GM12878 (cell line): ENCODE measurements around the gene UBLCP1. TPM values are rescaled to one million over a fixed set of nuclear protein-coding genes. Genes with fewer than 3 reads are reported as not detected.

ENCODE experiments used
- ATAC-seq: fragments of 200-7000 bp; cut with Tn5 transposase; 3 replicates; pipeline ENCODE4 v1.9.1; 2020; ENCODE audit warnings: mild to moderate bottlenecking, moderate library complexity
- BruUV-seq: library from RNA; stranded (reverse); fragments of 400-500 nt; replicated peaks from 2 replicates; lab custom pipeline; 2021; lab: Mats Ljungman, UMichigan
- CTCF ChIA-PET: fragments of 300-600 bp; sonication (Branson Sonifier 250); formaldehyde crosslinking; extraction: SDS; loops from one replicate; lab custom pipeline; 2021; ENCODE audit warnings: inconsistent platforms; lab: Yijun Ruan, JAX
- POLR2A ChIA-PET: fragments of 350-600 bp; formaldehyde crosslinking; extraction: SDS; loops from one replicate; lab custom pipeline; 2021; ENCODE audit warnings: inconsistent platforms; lab: Charles Lee
- RAD21 ChIA-PET: fragments of 300-600 bp; sonication (Branson Sonifier 250); formaldehyde crosslinking; loops from one replicate; lab custom pipeline; 2023; ENCODE audit warnings: antibody characterized with exemption; ENCODE audit not compliant: unreplicated experiment; lab: Charles Lee
- SMC1A ChIA-PET: fragments of 300-600 bp; sonication (Branson Sonifier 250); formaldehyde crosslinking; loops from one replicate; lab custom pipeline; 2023; ENCODE audit not compliant: unreplicated experiment, uncharacterized antibody; lab: Charles Lee
- DNase-seq: peaks from one replicate; pipeline ENCODE4 v3.0.0-alpha.2; 2011; ENCODE audit warnings: low read depth, low spot score
- FAIRE-seq: peaks from 3 replicates; lab custom pipeline; 2011; peaks lifted over from hg19 to GRCh38; lab: Jason Lieb, UNC
- H2AFZ ChIP-seq: 2 replicates; pipeline ENCODE4 v1.6.0; 2011; ENCODE audit warnings: low read depth, low read length, control low read depth; ENCODE audit not compliant: control insufficient read depth
- H3K27ac ChIP-seq: 2 replicates; pipeline ENCODE4 v1.5.1; 2011; ENCODE audit warnings: control low read depth; ENCODE audit not compliant: control insufficient read depth, insufficient read depth
- H3K27me3 ChIP-seq, 2 experiments: replicated peaks in 1 of 2; 2 replicates each; pipeline versions ENCODE4 v1.6.0 to v1.6.1; 2011; ENCODE audit warnings: low read length in 1 of 2; ENCODE audit not compliant: control insufficient read depth in 2 of 2, insufficient read depth in 2 of 2
- H3K36me3 ChIP-seq, 2 experiments: 2 replicates each; pipeline ENCODE4 v1.5.1; 2011; ENCODE audit warnings: low read length in 1 of 2; ENCODE audit not compliant: control insufficient read depth in 2 of 2, insufficient read depth in 2 of 2
- H3K4me1 ChIP-seq: 2 replicates; pipeline ENCODE4 v1.6.1; 2011; ENCODE audit warnings: mild to moderate bottlenecking, low read length, moderate library complexity, mixed read lengths; ENCODE audit not compliant: control insufficient read depth, insufficient read depth
- H3K4me2 ChIP-seq: 2 replicates; pipeline ENCODE4 v1.6.0; 2011; ENCODE audit warnings: control low read depth; ENCODE audit not compliant: control insufficient read depth, insufficient read depth
- H3K4me3 ChIP-seq: fragments of 200-600 bp; sonication (generic); 2 replicates; pipeline ENCODE4 v1.5.1; 2016
- H3K79me2 ChIP-seq: 2 replicates; pipeline ENCODE4 v1.6.0; 2011; ENCODE audit warnings: low read length; ENCODE audit not compliant: control insufficient read depth, insufficient read depth
- H3K9ac ChIP-seq: 2 replicates; pipeline ENCODE4 v1.8.0; 2011; ENCODE audit warnings: low read length, control low read depth, mixed read lengths; ENCODE audit not compliant: control insufficient read depth, insufficient read depth
- H3K9me3 ChIP-seq: replicated peaks from 3 replicates; pipeline ENCODE4 v1.5.1; 2011; ENCODE audit warnings: mild to moderate bottlenecking, low read length; ENCODE audit not compliant: control insufficient read depth, insufficient read depth
- H4K20me1 ChIP-seq: 2 replicates; pipeline ENCODE4 v1.6.0; 2011; ENCODE audit not compliant: control insufficient read depth, insufficient read depth
- CREB1 ChIP-seq: IDR thresholded peaks from 2 replicates; pipeline ENCODE4 v1.6.1; 2012; ENCODE audit warnings: low read depth, mild to moderate bottlenecking, inconsistent platforms
- IKZF1 ChIP-seq: fragments of 450-650 bp; conservative IDR thresholded peaks from 2 replicates; pipeline ENCODE4 v1.6.1; 2017; ENCODE audit warnings: antibody characterized with exemption, mild to moderate bottlenecking
- JUNB ChIP-seq: IDR thresholded peaks from 2 replicates; pipeline ENCODE4 v1.6.1; 2016; ENCODE audit warnings: antibody characterized with exemption, mild to moderate bottlenecking
- KLF5 ChIP-seq: fragments of 450-650 bp; IDR thresholded peaks from 2 replicates; pipeline ENCODE4 v1.6.1; 2014; ENCODE audit warnings: mild to moderate bottlenecking; ENCODE audit not compliant: partially characterized antibody
- NFIC ChIP-seq: IDR thresholded peaks from 2 replicates; pipeline ENCODE4 v1.6.1; 2012; ENCODE audit warnings: low read depth, mild to moderate bottlenecking, inconsistent platforms, low read length, moderate library complexity
- NFYA ChIP-seq: IDR thresholded peaks from 2 replicates; pipeline ENCODE4 v1.6.1; 2011; ENCODE audit warnings: low read depth, mild to moderate bottlenecking, low read length, improper control_type of control experiment, borderline replicate concordance
- PAX5 ChIP-seq: IDR thresholded peaks from 2 replicates; pipeline ENCODE4 v1.6.1; 2011; ENCODE audit warnings: low read depth, low read length, borderline replicate concordance
- SMC3 ChIP-seq: IDR thresholded peaks from 2 replicates; pipeline ENCODE4 v1.6.1; 2011; ENCODE audit warnings: low read length, improper control_type of control experiment, borderline replicate concordance
- SREBF2 ChIP-seq: IDR thresholded peaks from 2 replicates; pipeline ENCODE4 v1.6.1; 2012; ENCODE audit warnings: mild to moderate bottlenecking, low read length
- STAT3 ChIP-seq: IDR thresholded peaks from 2 replicates; pipeline ENCODE4 v1.6.1; 2011; ENCODE audit warnings: low read depth, low read length, improper control_type of control experiment
- ZNF217 ChIP-seq: fragments of 450-650 bp; IDR thresholded peaks from 2 replicates; pipeline ENCODE4 v1.6.1; 2017; ENCODE audit warnings: antibody characterized with exemption, mild to moderate bottlenecking
- WGBS: methylation state at CpG from one replicate; pipeline ENCODE4 v1.1.6; 2016; ENCODE audit warnings: low lambda C conversion rate; ENCODE audit not compliant: insufficient replicate concordance, insufficient coverage; ENCODE audit errors: missing lambda C conversion rate; 5-methylcytosine and 5-hydroxymethylcytosine counted together
- in situ Hi-C: fragments of 300-500 bp; cut with MboI; formaldehyde crosslinking; loops from 9 replicates; pipeline ENCODE4 v1.14.3; 2018; ENCODE audit warnings: mixed read lengths
- intact Hi-C: fragments of 100-400 bp; cut with micrococcal nuclease; formaldehyde crosslinking; loops from one replicate; pipeline ENCODE4 v1.14.2; 2022; ENCODE audit not compliant: unreplicated experiment
- polyA plus RNA-seq, 11 experiments: library from polyadenylated mRNA; depleted of rRNA in 4 of 11; unstranded in 6 of 11; stranded (reverse) in 5 of 11; fragments of >200 nt; fragmentation: Nextera tagmentation in 4 of 11; fragmentation: Illumina TruSeq in 1 of 11; extraction: Ambion mirVana in 4 of 11; extraction: Trizol in 1 of 11; gene quantifications; 1 replicate in 1 of 11; 2 replicates in 10 of 11; pipeline versions ENCODE4 v1.2.1 to v1.2.3, GENCODE V29; 2011 to 2016; ENCODE audit warnings: inconsistent platforms in 2 of 11, missing spikeins in 2 of 11, low read depth in 1 of 11
- total RNA-seq, 4 experiments: library from RNA; depleted of rRNA in 3 of 4; stranded (reverse); fragments of >200 nt in 3 of 4; fragmentation: Illumina TruSeq in 1 of 4; extraction: Trizol in 1 of 4; gene quantifications; 2 replicates each; pipeline versions ENCODE4 v1.2.1 to v1.2.3, GENCODE V29; 2013 to 2021
- TF ChIP-seq, protein P1 (sequence below): fragments of 450-650 bp; formaldehyde crosslinking; IDR thresholded peaks from 2 replicates; pipeline ENCODE4 v1.4.0; 2022; ENCODE audit warnings: mild to moderate bottlenecking, moderate library complexity
- TF ChIP-seq, protein P2 (sequence below): IDR thresholded peaks from 2 replicates; pipeline ENCODE4 v1.6.1; 2012; ENCODE audit warnings: low read depth, low read length, improper control_type of control experiment

The UBLCP1 gene
- total and polyA plus RNA-seq, 10 of the 15 experiments (the other 5 are each of a cell fraction or from before 2014, with no cell fraction given) = 18.8 to 44.2 (median 32.1) TPM

DNA sequence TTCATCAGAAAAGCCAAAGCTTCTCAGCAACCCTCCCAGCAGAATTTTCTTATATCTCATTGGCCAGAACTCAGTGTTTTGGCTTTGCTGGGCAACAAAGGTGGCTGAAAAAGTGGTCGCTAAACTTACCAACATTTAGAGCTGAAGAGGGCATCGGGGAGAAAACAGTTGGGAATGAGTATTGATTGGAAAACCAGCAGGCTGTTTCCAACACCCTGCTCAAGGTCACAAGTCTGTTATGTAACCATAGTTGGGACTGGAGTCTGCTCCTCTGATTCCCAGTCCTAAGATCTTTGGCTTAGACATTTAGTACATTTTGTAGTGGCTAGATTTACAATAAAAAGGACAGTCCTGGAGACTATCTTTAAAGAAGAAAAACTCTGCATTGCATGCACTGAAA is 50.1 kb downstream of the UBLCP1 start:
- Histone ChIP-seq H3K27me3 (no peaks in the 10 kb centered on the region), H3K4me2 (no peak overlapping the region), H2AFZ (no peak overlapping the region), H3K79me2 (no peaks in the 10 kb centered on the region)
- no peak for TF ChIP-seq NFYA
- no peak for TF ChIP-seq CREB1
- TF ChIP-seq JUNB = no peak
- TF ChIP-seq NFIC = no peak
- TF ChIP-seq STAT3 = no peak
- TF ChIP-seq KLF5 = no peak
- TF ChIP-seq SMC3 = no peak
- TF ChIP-seq, protein P1, sequence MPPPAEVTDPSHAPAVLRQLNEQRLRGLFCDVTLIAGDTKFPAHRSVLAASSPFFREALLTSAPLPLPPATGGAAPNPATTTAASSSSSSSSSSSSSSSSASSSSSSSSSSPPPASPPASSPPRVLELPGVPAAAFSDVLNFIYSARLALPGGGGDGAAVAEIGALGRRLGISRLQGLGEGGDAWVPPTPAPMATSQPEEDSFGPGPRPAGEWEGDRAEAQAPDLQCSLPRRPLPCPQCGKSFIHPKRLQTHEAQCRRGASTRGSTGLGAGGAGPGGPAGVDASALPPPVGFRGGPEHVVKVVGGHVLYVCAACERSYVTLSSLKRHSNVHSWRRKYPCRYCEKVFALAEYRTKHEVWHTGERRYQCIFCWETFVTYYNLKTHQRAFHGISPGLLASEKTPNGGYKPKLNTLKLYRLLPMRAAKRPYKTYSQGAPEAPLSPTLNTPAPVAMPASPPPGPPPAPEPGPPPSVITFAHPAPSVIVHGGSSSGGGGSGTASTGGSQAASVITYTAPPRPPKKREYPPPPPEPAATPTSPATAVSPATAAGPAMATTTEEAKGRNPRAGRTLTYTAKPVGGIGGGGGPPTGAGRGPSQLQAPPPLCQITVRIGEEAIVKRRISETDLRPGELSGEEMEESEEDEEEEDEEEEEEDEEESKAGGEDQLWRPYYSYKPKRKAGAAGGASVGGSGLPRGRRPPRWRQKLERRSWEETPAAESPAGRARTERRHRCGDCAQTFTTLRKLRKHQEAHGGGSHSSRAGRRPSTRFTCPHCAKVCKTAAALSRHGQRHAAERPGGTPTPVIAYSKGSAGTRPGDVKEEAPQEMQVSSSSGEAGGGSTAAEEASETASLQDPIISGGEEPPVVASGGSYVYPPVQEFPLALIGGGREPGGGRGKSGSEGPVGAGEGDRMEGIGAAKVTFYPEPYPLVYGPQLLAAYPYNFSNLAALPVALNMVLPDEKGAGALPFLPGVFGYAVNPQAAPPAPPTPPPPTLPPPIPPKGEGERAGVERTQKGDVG (CRISPR knock-in tag) = no peak
- TF ChIP-seq IKZF1 = no peak
- TF ChIP-seq, protein P2, sequence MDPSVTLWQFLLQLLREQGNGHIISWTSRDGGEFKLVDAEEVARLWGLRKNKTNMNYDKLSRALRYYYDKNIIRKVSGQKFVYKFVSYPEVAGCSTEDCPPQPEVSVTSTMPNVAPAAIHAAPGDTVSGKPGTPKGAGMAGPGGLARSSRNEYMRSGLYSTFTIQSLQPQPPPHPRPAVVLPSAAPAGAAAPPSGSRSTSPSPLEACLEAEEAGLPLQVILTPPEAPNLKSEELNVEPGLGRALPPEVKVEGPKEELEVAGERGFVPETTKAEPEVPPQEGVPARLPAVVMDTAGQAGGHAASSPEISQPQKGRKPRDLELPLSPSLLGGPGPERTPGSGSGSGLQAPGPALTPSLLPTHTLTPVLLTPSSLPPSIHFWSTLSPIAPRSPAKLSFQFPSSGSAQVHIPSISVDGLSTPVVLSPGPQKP = no peak
- TF ChIP-seq SREBF2 = no peak
- no peak for TF ChIP-seq PAX5
- no peak for TF ChIP-seq ZNF217
- TF ChIP-seq, all 136 proteins: peak for 0
- ATAC-seq (no peak), DNase-seq (no peak), FAIRE-seq (no peak)
- Histone ChIP-seq H3K4me1 (no peaks in the 10 kb centered on the region), H3K9ac (no peak overlapping the region), H3K4me3 (no peak overlapping the region), H3K9me3 (no peaks in the 10 kb centered on the region), H3K27ac (no peak overlapping the region), H3K36me3 (no peaks in the 10 kb centered on the region), H4K20me1 (no peaks in the 10 kb centered on the region)
- intact Hi-C loops = no loop called here
- SMC1A ChIA-PET = interaction anchor here (0.6 to 0.7 kb wide), 3 partner anchors 11 to 156 kb away, joined by 3 read pairs; no protein-coding TSS in a partner anchor
- RAD21 ChIA-PET = no interaction called here
- WGBS = 77% methylated on average over 2 of the region's 2 CpGs
- CTCF ChIA-PET = interaction anchor here (0.9 to 4.0 kb wide), 3 partner anchors 9 to 156 kb away, joined by 3 to 27 read pairs (median 4); no protein-coding TSS in a partner anchor
- in situ Hi-C loops = no loop called here
- POLR2A ChIA-PET = no interaction called here
- no TSS peak for BruUV-seq
